Right lobe of liver (tissue), 6 donors: ENCODE data around the gene CSH1. TPM values are rescaled to one million over a fixed set of nuclear protein-coding genes. Genes with fewer than 3 reads are reported as not detected.
"Not testable (repeated sequence)": the region's sequence is repeated elsewhere in the genome, so short reads cannot be mapped to it uniquely, and the experiment has no call there.

Source experiments
- ATAC-seq, 4 donors: fragments of 200-7000 bp; cut with Tn5 transposase; one replicate each; pipeline ENCODE4 v1.9.1; 2020; ENCODE audit warnings: mild to moderate bottlenecking in 4 of 4, moderate library complexity in 4 of 4
- DNase-seq, 3 donors: peaks; one replicate each; pipeline ENCODE4 v3.0.0-alpha.2; 2020
- H3K27ac ChIP-seq, 3 donors: fragments of 200-600 bp; one replicate each; pipeline ENCODE4 v1.8.0; 2022
- H3K27me3 ChIP-seq, 2 donors: fragments of 200-600 bp; one replicate each; pipeline ENCODE4 v1.8.0; 2022
- H3K36me3 ChIP-seq, 4 donors: fragments of 200-600 bp; sonication (generic) in 1 of 4; one replicate each; pipeline versions ENCODE4 v1.5.1 to v1.8.0; 2017 to 2022; ENCODE audit warnings: control low read depth in 1 of 4
- H3K4me1 ChIP-seq, 4 donors: fragments of 200-600 bp; sonication (generic) in 1 of 4; one replicate each; pipeline versions ENCODE4 v1.5.1 to v1.8.0; 2017 to 2022; ENCODE audit warnings: control low read depth in 1 of 4
- H3K4me3 ChIP-seq, 3 donors: fragments of 200-600 bp; one replicate each; pipeline ENCODE4 v1.8.0; 2022
- H3K9me3 ChIP-seq, 4 donors: fragments of 200-600 bp; sonication (generic) in 1 of 4; one replicate each; pipeline versions ENCODE4 v1.5.1 to v1.8.0; 2017 to 2022; ENCODE audit warnings: control low read depth in 1 of 4
- CTCF ChIP-seq, 4 donors: fragments of 200-600 bp in 3 of 4; fragments of 450-650 bp in 1 of 4; IDR thresholded peaks; one replicate each; pipeline versions ENCODE4 v1.5.1 to v1.8.0; 2016 to 2022; ENCODE audit warnings: antibody characterized with exemption in 4 of 4, mild to moderate bottlenecking in 2 of 4
- POLR2A ChIP-seq: fragments of 450-650 bp; IDR thresholded peaks from one replicate; pipeline ENCODE4 v1.6.1; 2017; ENCODE audit warnings: antibody characterized with exemption, mild to moderate bottlenecking
- WGBS: methylation state at CpG from one replicate; pipeline ENCODE4 v1.1.6; 2018; ENCODE audit warnings: low coverage, low lambda C conversion rate; ENCODE audit not compliant: insufficient coverage; ENCODE audit errors: missing lambda C conversion rate; 5-methylcytosine and 5-hydroxymethylcytosine counted together
- intact Hi-C, 2 donors: fragments of 100-400 bp; cut with DNase I; formaldehyde crosslinking; loops; one replicate each; pipeline versions ENCODE4 v1.11.2 to v1.14.1; 2022
- long read RNA-seq: library from polyadenylated mRNA; unstranded; transcript quantifications from one replicate; pipeline ENCODE4 v2.0.0, GENCODE V29; 2019
- total RNA-seq, 6 experiments: library from RNA; depleted of rRNA in 2 of 6; stranded (reverse); fragments of >200 nt in 2 of 6; fragmentation: NEBNext Ultra II Directional in 3 of 6; extraction: Animal tissue kit (Norgen Biotek cat#: 25700) in 3 of 6; gene quantifications; one replicate each; pipeline versions ENCODE4 v1.1.0 to v1.2.4, GENCODE V29; 2016 to 2023
- donor health status: DM: no; HTN: yes; CAD: no.
- donor health status: DM: no; HTN: no; CAD: no.
- donor health status: DM: no; HTN: no; CAD: no.
- donor health status: DM: no; HTN: yes; CAD: no.
- donor health status: DM: no; HTN: yes; CAD: no.

Gene CSH1
- not detected for total RNA-seq
- long read RNA-seq: 0 reads

GRCh38 chr17:63896524-63897354 lies at the start of gene CSH1:
Gene CSH1, minus strand, starts transcription at chr17:63896574. Its CDS starts 63 bp downstream, at chr17:63896511.
- H3K4me1 ChIP-seq, ATAC-seq, intact Hi-C loops, H3K9me3 ChIP-seq, H3K27me3 ChIP-seq, H3K4me3 ChIP-seq, DNase-seq, H3K36me3 ChIP-seq, H3K27ac ChIP-seq: not testable (repeated sequence)
- WGBS: 85% methylated on average over 3 of the region's 14 CpGs

DNA sequence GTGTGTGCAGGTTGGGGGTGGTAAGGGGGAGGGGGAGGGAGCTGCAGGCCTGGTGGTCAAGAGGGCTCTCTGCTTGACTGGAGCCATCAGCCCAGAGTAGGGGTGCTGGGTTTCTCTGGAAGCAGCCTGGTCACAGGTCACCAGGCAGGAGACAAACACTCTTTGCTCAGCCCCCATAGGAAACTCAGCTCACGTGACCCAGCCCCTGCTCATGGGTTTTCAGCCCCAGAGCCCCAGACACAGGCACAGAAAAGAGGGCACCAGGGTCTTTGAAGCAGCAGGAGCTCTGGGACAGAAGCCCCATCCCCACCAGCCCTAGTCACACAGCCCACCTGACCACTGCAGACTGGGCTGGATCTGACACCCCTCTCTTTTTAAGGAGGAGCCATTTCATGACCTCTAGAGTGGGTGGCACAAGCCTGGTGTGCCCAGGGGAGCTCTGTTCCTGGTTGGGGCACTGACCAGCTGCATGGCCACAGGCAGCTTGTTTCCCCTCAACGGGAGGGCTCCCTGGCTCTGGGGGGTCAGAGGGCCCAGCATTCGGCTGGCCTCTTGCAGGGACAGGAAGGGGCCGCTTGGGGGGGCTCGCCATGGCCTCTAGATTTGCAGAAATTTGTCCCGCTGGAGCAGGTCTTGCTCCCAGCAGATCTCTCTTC lies 49.5 kb upstream of the CSH1 start:
- WGBS: no CpG with 5 or more reads among the region's 6 CpGs
- intact Hi-C loops: loop anchor here in 1 of 2 donors (10.0 kb wide), 1 partner anchor 59 kb away; no protein-coding TSS in a partner anchor
- no peaks in the 10 kb centered on the region for H3K4me1 ChIP-seq
- no peaks in the 10 kb centered on the region for H3K27me3 ChIP-seq
- DNase-seq: no peak
- no peak overlapping the region for H3K4me3 ChIP-seq
- no peaks in the 10 kb centered on the region for H3K36me3 ChIP-seq
- no peak overlapping the region for H3K27ac ChIP-seq
- H3K9me3 ChIP-seq: no peaks in the 10 kb centered on the region
- ATAC-seq: no peak
- TF ChIP-seq POLR2A: no peak
- TF ChIP-seq CTCF (IDR thresholded peaks at IDR 0.05): no peak

GRCh38 chr17:63944736-63945499 lies 48.5 kb upstream of the CSH1 start:
- Histone ChIP-seq H3K27ac (no peak overlapping the region), H3K27me3 (no peaks in the 10 kb centered on the region), H3K4me3 (no peak overlapping the region), H3K36me3 (no peaks in the 10 kb centered on the region), H3K4me1 (no peaks in the 10 kb centered on the region), H3K9me3 (no peaks in the 10 kb centered on the region)
- TF ChIP-seq CTCF (IDR thresholded peaks at IDR 0.05): no peak
- TF ChIP-seq POLR2A: no peak
- intact Hi-C loops: loop anchor here in 1 of 2 donors (10.0 kb wide), 1 partner anchor 60 kb away; no protein-coding TSS in a partner anchor
- WGBS: 62% methylated on average over 4 of the region's 24 CpGs
- ATAC-seq: no peak
- DNase-seq: peak in 1 of 3 donors; percentile 44

GRCh38 chr17:63943745-63944144 lies 47.4 kb upstream of the CSH1 start:
- Histone ChIP-seq H3K4me1 (no peaks in the 10 kb centered on the region), H3K9me3 (no peaks in the 10 kb centered on the region), H3K27me3 (no peaks in the 10 kb centered on the region), H3K36me3 (no peaks in the 10 kb centered on the region), H3K27ac (no peak overlapping the region), H3K4me3 (no peak overlapping the region)
- intact Hi-C loops: loop anchor here in 1 of 2 donors (10.0 kb wide), 1 partner anchor 61 kb away; no protein-coding TSS in a partner anchor
- DNase-seq (no peak), ATAC-seq (no peak)
- WGBS: 86% methylated on average over 6 of the region's 9 CpGs
- TF ChIP-seq POLR2A (no peak), CTCF (IDR thresholded peaks at IDR 0.05) (no peak)
